H1 (cell line): ENCODE data around the gene LPP. TPM values are rescaled to one million over a fixed set of nuclear protein-coding genes. Genes with fewer than 3 reads are reported as not detected.

Experiments
- CTCF ChIA-PET: fragments of 300-600 bp; sonication (Branson Sonifier 250); formaldehyde crosslinking; loops from one replicate; lab custom pipeline; 2021; ENCODE audit not compliant: partially characterized antibody; lab: Charles Lee
- POLR2A ChIA-PET: fragments of 300-600 bp; sonication (Branson Sonifier 250); formaldehyde crosslinking; loops from one replicate; lab custom pipeline; 2021; ENCODE audit warnings: inconsistent platforms; ENCODE audit not compliant: partially characterized antibody; lab: Charles Lee
- DNase-seq, 2 experiments: peaks; one replicate each; pipeline versions ENCODE4 v3.0.0 to v3.0.0-alpha.2; 2010 to 2022; ENCODE audit warnings: low spot score in 2 of 2, low read depth in 1 of 2, mixed read lengths in 1 of 2
- FAIRE-seq: peaks from 2 replicates; lab custom pipeline; 2011; peaks lifted over from hg19 to GRCh38; lab: Jason Lieb, UNC
- H2AFZ ChIP-seq: 2 replicates; pipeline ENCODE4 v1.8.1; 2012; ENCODE audit warnings: low read length, inconsistent platforms
- H2AK5ac ChIP-seq: 2 replicates; pipeline ENCODE4 v1.6.1; 2013; ENCODE audit warnings: low read depth, low read length
- H2BK120ac ChIP-seq: replicated peaks from 2 replicates; pipeline ENCODE3; 2013; ENCODE audit warnings: low read depth, low read length, inconsistent platforms
- H2BK12ac ChIP-seq: 2 replicates; pipeline ENCODE4 v1.6.1; 2013; ENCODE audit warnings: low read depth, low read length
- H2BK15ac ChIP-seq: 2 replicates; pipeline ENCODE4 v1.6.1; 2013; ENCODE audit warnings: low read length
- H2BK20ac ChIP-seq: 2 replicates; pipeline ENCODE4 v1.6.1; 2013; ENCODE audit warnings: low read length
- H2BK5ac ChIP-seq: 2 replicates; pipeline ENCODE4 v1.6.1; 2013; ENCODE audit warnings: low read depth, low read length
- H3K14ac ChIP-seq: 2 replicates; pipeline ENCODE4 v1.6.1; 2013; ENCODE audit warnings: inconsistent platforms; ENCODE audit not compliant: insufficient read length
- H3K18ac ChIP-seq: 2 replicates; pipeline ENCODE4 v1.6.1; 2013; ENCODE audit warnings: low read length; ENCODE audit errors: extremely low read depth
- H3K23ac ChIP-seq: 2 replicates; pipeline ENCODE4 v1.6.1; 2013; ENCODE audit warnings: inconsistent platforms; ENCODE audit not compliant: insufficient read length
- H3K23me2 ChIP-seq: 2 replicates; pipeline ENCODE4 v1.6.1; 2013; ENCODE audit warnings: low read depth, low read length
- H3K27ac ChIP-seq: 2 replicates; pipeline ENCODE4 v1.6.1; 2011; ENCODE audit warnings: low read depth, low read length, inconsistent platforms
- H3K27me3 ChIP-seq, 4 experiments: replicated peaks in 1 of 4; 1 replicate in 1 of 4; 2 replicates in 3 of 4; pipeline versions ENCODE4 v1.6.1 to v1.8.1; 2011 to 2013; ENCODE audit warnings: low read length in 3 of 4, mild to moderate bottlenecking in 3 of 4, inconsistent platforms in 2 of 4, mixed read lengths in 2 of 4, moderate library complexity in 1 of 4; ENCODE audit not compliant: control insufficient read depth in 3 of 4, insufficient read depth in 3 of 4; ENCODE audit errors: extremely low read depth in 1 of 4
- H3K36me3 ChIP-seq, 4 experiments: 2 replicates each; pipeline versions ENCODE4 v1.6.1 to v1.8.1; 2011 to 2013; ENCODE audit warnings: mild to moderate bottlenecking in 4 of 4, low read length in 3 of 4, moderate library complexity in 2 of 4, control low read depth in 1 of 4, inconsistent platforms in 1 of 4; ENCODE audit not compliant: insufficient read depth in 4 of 4, control insufficient read depth in 2 of 4
- H3K4ac ChIP-seq: replicated peaks from 2 replicates; pipeline ENCODE3; 2013; ENCODE audit warnings: low read length, low read depth, mixed read lengths, inconsistent platforms; ENCODE audit not compliant: insufficient read length
- H3K4me1 ChIP-seq, 4 experiments: replicated peaks in 1 of 4; 1 replicate in 1 of 4; 2 replicates in 3 of 4; pipeline versions ENCODE4 v1.6.1 to v1.8.1; 2011 to 2013; ENCODE audit warnings: low read length in 3 of 4, inconsistent platforms in 2 of 4, mixed read lengths in 1 of 4; ENCODE audit not compliant: insufficient read depth in 4 of 4, control insufficient read depth in 3 of 4
- H3K4me2 ChIP-seq, 2 experiments: 2 replicates each; pipeline versions ENCODE4 v1.6.1 to v1.8.1; 2011 to 2013; ENCODE audit warnings: low read depth in 2 of 2, low read length in 2 of 2, control low read depth in 1 of 2, inconsistent platforms in 1 of 2, mild to moderate bottlenecking in 1 of 2; ENCODE audit not compliant: insufficient read depth in 1 of 2
- H3K4me3 ChIP-seq, 4 experiments: fragments of 200-600, 300-600 bp in 1 of 4; sonication (generic), shearing (Covaris generic), sonication (Bioruptor Twin) in 1 of 4; 2 replicates each; pipeline versions ENCODE4 v1.5.1 to v1.8.1; 2011 to 2016; ENCODE audit warnings: low read length in 4 of 4, low read depth in 3 of 4, control low read depth in 2 of 4, inconsistent platforms in 2 of 4, mild to moderate bottlenecking in 2 of 4, mixed read lengths in 1 of 4, moderate library complexity in 1 of 4; ENCODE audit not compliant: insufficient read depth in 2 of 4; ENCODE audit errors: extremely low read depth in 1 of 4
- H3K56ac ChIP-seq: replicated peaks from 2 replicates; pipeline ENCODE3; 2013; ENCODE audit warnings: low read depth, mild to moderate bottlenecking, mixed read lengths, low read length, inconsistent platforms; ENCODE audit not compliant: insufficient read length
- H3K79me1 ChIP-seq: 2 replicates; pipeline ENCODE4 v1.6.1; 2013; ENCODE audit warnings: low read depth, low read length, control low read depth
- H3K79me2 ChIP-seq, 2 experiments: 2 replicates each; pipeline versions ENCODE4 v1.6.1 to v1.8.1; 2012 to 2013; ENCODE audit warnings: low read length in 2 of 2, mild to moderate bottlenecking in 2 of 2, inconsistent platforms in 1 of 2; ENCODE audit not compliant: insufficient read depth in 2 of 2, control insufficient read depth in 1 of 2
- H3K9ac ChIP-seq, 4 experiments: replicated peaks in 1 of 4; 1 replicate in 1 of 4; 2 replicates in 3 of 4; pipeline versions ENCODE4 v1.6.1 to v1.8.1; 2011 to 2013; ENCODE audit warnings: low read depth in 3 of 4, low read length in 3 of 4, control low read depth in 2 of 4, mild to moderate bottlenecking in 2 of 4, moderate library complexity in 2 of 4, inconsistent platforms in 1 of 4; ENCODE audit errors: extremely low read depth in 1 of 4
- H3K9me3 ChIP-seq, 2 experiments: 2 replicates each; pipeline versions ENCODE4 v1.6.1 to v1.8.1; 2012 to 2013; ENCODE audit warnings: mild to moderate bottlenecking in 2 of 2, moderate library complexity in 2 of 2, control low read depth in 1 of 2, inconsistent platforms in 1 of 2, low read depth in 1 of 2, low read length in 1 of 2, mixed read lengths in 1 of 2; ENCODE audit not compliant: insufficient read depth in 2 of 2
- H4K20me1 ChIP-seq, 2 experiments: replicated peaks in 1 of 2; 2 replicates each; pipeline versions ENCODE3 to v1.8.1; 2011 to 2013; ENCODE audit warnings: inconsistent platforms in 2 of 2, low read length in 2 of 2, mild to moderate bottlenecking in 1 of 2; ENCODE audit not compliant: insufficient read depth in 2 of 2, control insufficient read depth in 1 of 2
- H4K5ac ChIP-seq: 2 replicates; pipeline ENCODE4 v1.6.1; 2013; ENCODE audit warnings: low read length, low read depth, mixed read lengths, inconsistent platforms; ENCODE audit not compliant: insufficient read length
- H4K8ac ChIP-seq: 2 replicates; pipeline ENCODE4 v1.8.0; 2013; ENCODE audit warnings: mild to moderate bottlenecking, moderate library complexity, low read length, inconsistent platforms; ENCODE audit not compliant: insufficient read depth; ENCODE audit errors: extremely low read depth
- H4K91ac ChIP-seq: replicated peaks from 2 replicates; pipeline ENCODE3; 2013; ENCODE audit warnings: low read length, mixed read lengths, inconsistent platforms; ENCODE audit not compliant: insufficient read length
- CEBPB ChIP-seq: IDR thresholded peaks from 2 replicates; pipeline ENCODE4 v1.6.1; 2012; ENCODE audit warnings: low read depth, low read length
- CHD1 ChIP-seq: IDR thresholded peaks from 2 replicates; pipeline ENCODE4 v1.6.1; 2012; ENCODE audit warnings: low read depth, low read length, improper control_type of control experiment
- EP300 ChIP-seq, 2 experiments: IDR thresholded peaks; 1 replicate in 1 of 2; 2 replicates in 1 of 2; pipeline ENCODE4 v1.6.1; 2011 to 2012; ENCODE audit warnings: low read depth in 2 of 2, low read length in 2 of 2, mild to moderate bottlenecking in 2 of 2, borderline replicate concordance in 1 of 2, inconsistent platforms in 1 of 2, moderate library complexity in 1 of 2
- RFX5 ChIP-seq: IDR thresholded peaks from 2 replicates; pipeline ENCODE4 v1.6.1; 2011; ENCODE audit warnings: low read depth, low read length, improper control_type of control experiment, borderline replicate concordance
- RNF2 ChIP-seq: fragments of 200-900, 300-1000 bp; sonication (generic); IDR thresholded peaks from 2 replicates; pipeline ENCODE4 v1.7.1; 2016; ENCODE audit warnings: borderline replicate concordance, low read depth, mild to moderate bottlenecking, antibody characterized with exemption, low read length; ENCODE audit not compliant: poor library complexity, severe bottlenecking; ENCODE audit errors: missing control alignments
- SP4 ChIP-seq: IDR thresholded peaks from 2 replicates; pipeline ENCODE4 v1.6.1; 2012; ENCODE audit warnings: low read length, inconsistent platforms
- WGBS, 2 experiments: shearing (Covaris generic) in 1 of 2; methylation state at CpG; one replicate each; pipeline versions ENCODE4 v1.1.6 to v1.1.7; 2013 to 2015; ENCODE audit warnings: low lambda C conversion rate in 2 of 2, mixed read lengths in 2 of 2, inconsistent platforms in 1 of 2, low coverage in 1 of 2, missing lambda C conversion rate in 1 of 2; ENCODE audit not compliant: insufficient replicate concordance in 2 of 2, insufficient coverage in 1 of 2, insufficient read length in 1 of 2; ENCODE audit errors: extremely low coverage in 1 of 2, missing lambda C conversion rate in 1 of 2; 5-methylcytosine and 5-hydroxymethylcytosine counted together
- polyA plus RNA-seq, 7 experiments: library from polyadenylated mRNA; depleted of rRNA in 3 of 7; stranded (reverse) in 5 of 7; unstranded in 2 of 7; fragments of >200 nt in 5 of 7; fragments of 200-250 nt in 2 of 7; gene quantifications; 1 replicate in 5 of 7; 2 replicates in 1 of 7; 4 replicates in 1 of 7; pipeline versions ENCODE4 v1.2.1 to v1.2.3, GENCODE V29; 2011 to 2013; ENCODE audit warnings: missing spikeins in 2 of 7, mixed read lengths in 2 of 7
- total RNA-seq: library from RNA; stranded (reverse); fragmentation: NEBNext Ultra II Directional; extraction: Animal tissue kit (Norgen Biotek cat#: 25700); gene quantifications from 2 replicates; pipeline ENCODE4 v1.2.1, GENCODE V29; 2021

The LPP gene
- total and polyA plus RNA-seq, 2 of the 8 experiments (the other 6 are each of a cell fraction or from before 2014, with no cell fraction given): 10.0 to 53.3 TPM

DNA sequence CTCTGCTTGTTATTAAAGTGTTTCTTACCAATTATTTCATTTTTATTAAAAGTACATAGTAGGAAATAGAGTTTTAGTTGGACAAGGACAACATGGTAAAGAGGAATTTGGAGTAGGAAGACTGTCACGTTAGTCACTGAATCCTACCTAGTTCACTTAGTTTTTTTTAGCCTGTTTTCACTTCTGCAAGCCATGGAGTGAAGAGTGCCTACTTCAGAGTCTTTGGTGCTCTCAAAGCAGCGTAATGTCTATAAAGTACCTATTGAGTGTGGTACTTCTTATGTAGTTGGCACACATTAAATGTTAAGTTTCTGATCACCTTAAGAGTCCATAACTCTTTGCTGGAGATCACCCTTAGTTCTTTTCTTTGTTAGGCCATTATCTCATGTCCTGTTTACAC lies 78.7 kb downstream of the LPP start:
- H2BK120ac ChIP-seq: no peak overlapping the region
- no peak overlapping the region for H4K91ac ChIP-seq
- no peaks in the 10 kb centered on the region for H4K20me1 ChIP-seq
- no peak overlapping the region for H3K14ac ChIP-seq
- no peak overlapping the region for H3K4me3 ChIP-seq
- no peak overlapping the region for H3K4me2 ChIP-seq
- WGBS, 2 experiments: 83% methylated on average over 2 of the region's 2 CpGs; no CpG with 5 or more reads in 1 of the 2 experiments
- no peak overlapping the region for H2BK20ac ChIP-seq
- H3K4me1 ChIP-seq: 0 out of 7 replicates have a peak, but pooled peaks cover 0 to 2% (median 0%) of the 10 kb centered on the region in 4 experiments
- FAIRE-seq (no peak), DNase-seq (no peak)
- TF ChIP-seq CEBPB (no peak), RFX5 (no peak), CHD1 (no peak), RNF2 (no peak), SP4 (no peak), EP300 (IDR thresholded peaks at IDR 0.05; ENCODE audit: borderline replicate concordance in 1 of 2, low read depth in 2 of 2, low read length in 2 of 2) (no peak)
- H3K36me3 ChIP-seq: no peaks in the 10 kb centered on the region
- no peak overlapping the region for H2AK5ac ChIP-seq
- no peak overlapping the region for H4K8ac ChIP-seq
- H2BK15ac ChIP-seq: no peak overlapping the region
- H3K23ac ChIP-seq: no peak overlapping the region
- H4K5ac ChIP-seq: no peak overlapping the region
- no peaks in the 10 kb centered on the region for H3K27me3 ChIP-seq
- no peak overlapping the region for H3K9ac ChIP-seq
- CTCF ChIA-PET: no interaction called here
- H3K18ac ChIP-seq: no peak overlapping the region
- no peak overlapping the region for H2BK5ac ChIP-seq
- H2AFZ ChIP-seq: no peak overlapping the region
- H3K23me2 ChIP-seq: no peaks in the 10 kb centered on the region; the same call in 1 of the 2 replicates
- H3K79me2 ChIP-seq: peaks cover 0 to 4% of the 10 kb centered on the region in 2 experiments; a peak in 2 of 4 replicates
- no peak overlapping the region for H3K56ac ChIP-seq
- no peaks in the 10 kb centered on the region for H3K9me3 ChIP-seq
- no peak overlapping the region for H3K4ac ChIP-seq
- H2BK12ac ChIP-seq: no peak overlapping the region
- no peaks in the 10 kb centered on the region; the same call in 1 of the 2 replicates for H3K79me1 ChIP-seq
- POLR2A ChIA-PET: no interaction called here
- no peak overlapping the region for H3K27ac ChIP-seq
